A549 (cell line): Measurements from ENCODE around the gene MAD1L1. TPM values are rescaled to one million over a fixed set of nuclear protein-coding genes. Genes with fewer than 3 reads are reported as not detected.

Experiments used
- ATAC-seq, 2 experiments: fragments of 200-7000 bp in 1 of 2; fragments of >200 bp in 1 of 2; cut with Nextera tagmentation in 1 of 2; cut with Tn5 transposase in 1 of 2; 3 replicates each; pipeline versions ENCODE4 v1.8.0 to v1.9.1; 2018 to 2020; ENCODE audit warnings: mild to moderate bottlenecking in 1 of 2, moderate library complexity in 1 of 2
- CTCF ChIA-PET: fragments of 300-600 bp; sonication (Branson Sonifier 250); formaldehyde crosslinking; extraction: SDS; loops from one replicate; lab custom pipeline; 2021; ENCODE audit warnings: antibody characterized with exemption, inconsistent platforms; lab: Yijun Ruan, JAX
- POLR2A ChIA-PET: fragments of 350-600 bp; formaldehyde crosslinking; extraction: SDS; loops from one replicate; lab custom pipeline; 2021; ENCODE audit warnings: antibody characterized with exemption, inconsistent platforms; lab: Yijun Ruan, JAX
- DNase-seq, 2 experiments: peaks; one replicate each; pipeline versions ENCODE4 v3.0.0 to v3.0.0-alpha.2; 2011 to 2016; ENCODE audit warnings: low read depth in 1 of 2, low spot score in 1 of 2
- FAIRE-seq: peaks from 2 replicates; lab custom pipeline; 2011; peaks lifted over from hg19 to GRCh38; lab: Jason Lieb, UNC
- H3K27ac ChIP-seq, 2 experiments: fragments of >200 bp; sonication (Bioruptor Twin); formaldehyde crosslinking; 3 replicates each; pipeline ENCODE4 v1.5.1; 2016 to 2017
- H3K4me1 ChIP-seq: fragments of >200 bp; sonication (Bioruptor Twin); formaldehyde crosslinking; 3 replicates; pipeline ENCODE4 v1.6.1; 2016
- H3K4me2 ChIP-seq: fragments of >200 bp; sonication (Bioruptor Twin); formaldehyde crosslinking; 3 replicates; pipeline ENCODE4 v1.6.1; 2016
- H3K4me3 ChIP-seq: fragments of >200 bp; sonication (Bioruptor Twin); formaldehyde crosslinking; 3 replicates; pipeline ENCODE4 v1.5.1; 2016
- H3K9me3 ChIP-seq: fragments of >200 bp; sonication (Bioruptor Twin); formaldehyde crosslinking; 3 replicates; pipeline ENCODE4 v1.6.1; 2016
- BHLHE40 ChIP-seq: IDR thresholded peaks from 2 replicates; pipeline ENCODE4 v1.6.1; 2012; ENCODE audit warnings: low read depth, low read length, inconsistent platforms
- CEBPB ChIP-seq, 2 experiments: fragments of >200 bp in 1 of 2; sonication (Bioruptor Twin) in 1 of 2; formaldehyde crosslinking in 1 of 2; IDR thresholded peaks; 2 replicates each; pipeline ENCODE4 v1.6.1; 2012 to 2016
- CHD2 ChIP-seq: fragments of 150-350 bp; IDR thresholded peaks from 2 replicates; pipeline ENCODE4 v1.6.1; 2014; ENCODE audit warnings: low read length; ENCODE audit not compliant: partially characterized antibody
- EP300 ChIP-seq, 2 experiments: fragments of >200 bp; sonication (Bioruptor Twin); formaldehyde crosslinking; IDR thresholded peaks; 2 replicates in 1 of 2; 3 replicates in 1 of 2; pipeline ENCODE4 v1.6.1; 2016 to 2017
- ESRRA ChIP-seq: fragments of 150-350 bp; IDR thresholded peaks from 2 replicates; pipeline ENCODE4 v1.6.1; 2014; ENCODE audit warnings: mild to moderate bottlenecking, low read length, borderline replicate concordance
- FOSL2 ChIP-seq, 2 experiments: fragments of 450-650 bp in 1 of 2; fragments of >200 bp in 1 of 2; sonication (Bioruptor Twin) in 1 of 2; formaldehyde crosslinking; IDR thresholded peaks; 2 replicates each; pipeline versions ENCODE4 v1.5.0 to v1.6.1; 2016 to 2020; ENCODE audit warnings: mild to moderate bottlenecking in 1 of 2, moderate library complexity in 1 of 2
- HOXB13 ChIP-seq: fragments of 250-450 bp; sonication (Bioruptor Pico); IDR thresholded peaks from 2 replicates; pipeline ENCODE4 v1.5.0; 2020; ENCODE audit warnings: low read depth, mild to moderate bottlenecking, moderate library complexity
- JUN ChIP-seq, 2 experiments: fragments of >200 bp; sonication (Bioruptor Twin); formaldehyde crosslinking; IDR thresholded peaks; 2 replicates in 1 of 2; 3 replicates in 1 of 2; pipeline ENCODE4 v1.6.1; 2016 to 2017
- JUNB ChIP-seq: fragments of >200 bp; sonication (Bioruptor Twin); formaldehyde crosslinking; IDR thresholded peaks from 2 replicates; pipeline ENCODE4 v1.6.1; 2016
- KDM1A ChIP-seq: fragments of 200-600 bp; sonication (generic); IDR thresholded peaks from 2 replicates; pipeline ENCODE4 v1.6.1; 2016; ENCODE audit warnings: low read depth, mild to moderate bottlenecking
- MAZ ChIP-seq: fragments of 150-350 bp; IDR thresholded peaks from 2 replicates; pipeline ENCODE4 v1.6.1; 2014; ENCODE audit warnings: antibody characterized with exemption, low read depth, low read length, borderline replicate concordance
- NFE2L2 ChIP-seq: fragments of 150-350 bp; conservative IDR thresholded peaks from 2 replicates; pipeline ENCODE4 v1.6.1; 2014; ENCODE audit warnings: low read length
- NPAS2 ChIP-seq: fragments of 250-450 bp; sonication (Bioruptor Pico); IDR thresholded peaks from 2 replicates; pipeline ENCODE4 v1.8.0; 2022; ENCODE audit warnings: mild to moderate bottlenecking, moderate library complexity, borderline replicate concordance
- NR3C1 ChIP-seq: fragments of >200 bp; sonication (Bioruptor Twin); formaldehyde crosslinking; IDR thresholded peaks from 3 replicates; pipeline ENCODE4 v1.6.1; 2017
- POLR2AphosphoS2 ChIP-seq: conservative IDR thresholded peaks from 2 replicates; pipeline ENCODE4 v1.6.1; 2012; ENCODE audit warnings: low read length, improper control_type of control experiment, inconsistent platforms
- RAD21 ChIP-seq, 2 experiments: fragments of >200 bp in 1 of 2; sonication (Bioruptor Twin) in 1 of 2; formaldehyde crosslinking in 1 of 2; IDR thresholded peaks in 1 of 2; conservative IDR thresholded peaks in 1 of 2; 2 replicates in 1 of 2; 3 replicates in 1 of 2; pipeline ENCODE4 v1.6.1; 2012 to 2018; ENCODE audit warnings: inconsistent platforms in 1 of 2
- TFCP2L1 ChIP-seq: fragments of 250-450 bp; sonication (Bioruptor Pico); IDR thresholded peaks from 2 replicates; pipeline ENCODE4 v1.5.0; 2021; ENCODE audit warnings: mild to moderate bottlenecking
- TP53 ChIP-seq: fragments of 250-450 bp; sonication (Bioruptor Pico); IDR thresholded peaks from 2 replicates; pipeline ENCODE4 v1.5.0; 2021; ENCODE audit warnings: mild to moderate bottlenecking, moderate library complexity
- ZFP36 ChIP-seq: fragments of 450-650 bp; IDR thresholded peaks from 2 replicates; pipeline ENCODE4 v1.6.1; 2014; ENCODE audit warnings: borderline replicate concordance; ENCODE audit not compliant: partially characterized antibody
- ZSCAN20 ChIP-seq: fragments of 250-450 bp; sonication (Bioruptor Pico); IDR thresholded peaks from 2 replicates; pipeline ENCODE4 v1.8.0; 2022; ENCODE audit warnings: mild to moderate bottlenecking, moderate library complexity
- whole genome bisulfite sequencing: methylation state at CpG from one replicate; pipeline ENCODE4 v1.1.6; 2017; ENCODE audit errors: missing lambda C conversion rate; 5-methylcytosine and 5-hydroxymethylcytosine counted together
- polyA plus RNA-seq, 4 experiments: library from polyadenylated mRNA; depleted of rRNA in 3 of 4; stranded (reverse); fragments of >200 nt; fragmentation: RNase III in 1 of 4; extraction: RNeasy Plus Mini Kit Qiagen cat#74134 plus additional on column Dnase treatment in 1 of 4; gene quantifications; 2 replicates in 3 of 4; 3 replicates in 1 of 4; pipeline ENCODE4 v1.2.3, GENCODE V29; 2011 to 2017
- TF ChIP-seq, protein P1 (sequence below): fragments of 150-350 bp; IDR thresholded peaks from 2 replicates; pipeline ENCODE4 v1.6.1; 2014; ENCODE audit warnings: low read depth, mild to moderate bottlenecking, low read length
- TF ChIP-seq, protein P2 (sequence below): fragments of 200-600 bp; sonication (generic); IDR thresholded peaks from 2 replicates; pipeline ENCODE4 v1.6.1; 2016; ENCODE audit warnings: antibody characterized with exemption, mild to moderate bottlenecking, moderate library complexity
- TF ChIP-seq, protein P3 (sequence below): fragments of 250-450 bp; sonication (Bioruptor Pico); IDR thresholded peaks from 2 replicates; pipeline ENCODE4 v1.5.0; 2020; ENCODE audit warnings: low read depth, mild to moderate bottlenecking, moderate library complexity

MAD1L1 gene
- polyA plus RNA-seq, 2 of the 4 experiments (the other 2 are of a cell fraction), result 13.6 to 16.6 TPM

DNA sequence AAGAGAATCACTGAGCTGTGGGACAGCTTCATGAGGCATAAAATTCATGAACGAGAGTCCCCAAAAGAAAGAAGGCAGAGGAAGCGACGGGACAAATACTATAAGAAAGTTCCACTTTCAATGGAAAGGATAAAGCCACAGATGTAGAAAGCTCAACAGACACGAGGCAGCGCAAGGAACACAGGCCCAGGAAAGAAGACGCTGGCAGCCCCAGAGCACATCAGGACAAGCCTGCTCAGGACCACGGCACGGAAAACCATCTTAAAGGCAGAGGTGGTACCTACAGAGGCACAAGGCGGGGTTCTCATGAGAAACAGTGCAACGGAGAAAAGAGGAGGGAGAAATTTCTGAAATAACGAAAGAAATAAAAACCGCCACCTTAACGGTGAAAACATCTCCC is 273.4 kb downstream of the MAD1L1 start (continued):
- TF ChIP-seq TFCP2L1 (CRISPR knock-in tag) (no peak), ESRRA (no peak), MAZ (no peak)
- TF ChIP-seq, protein P1, sequence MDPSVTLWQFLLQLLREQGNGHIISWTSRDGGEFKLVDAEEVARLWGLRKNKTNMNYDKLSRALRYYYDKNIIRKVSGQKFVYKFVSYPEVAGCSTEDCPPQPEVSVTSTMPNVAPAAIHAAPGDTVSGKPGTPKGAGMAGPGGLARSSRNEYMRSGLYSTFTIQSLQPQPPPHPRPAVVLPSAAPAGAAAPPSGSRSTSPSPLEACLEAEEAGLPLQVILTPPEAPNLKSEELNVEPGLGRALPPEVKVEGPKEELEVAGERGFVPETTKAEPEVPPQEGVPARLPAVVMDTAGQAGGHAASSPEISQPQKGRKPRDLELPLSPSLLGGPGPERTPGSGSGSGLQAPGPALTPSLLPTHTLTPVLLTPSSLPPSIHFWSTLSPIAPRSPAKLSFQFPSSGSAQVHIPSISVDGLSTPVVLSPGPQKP, result no peak

DNA sequence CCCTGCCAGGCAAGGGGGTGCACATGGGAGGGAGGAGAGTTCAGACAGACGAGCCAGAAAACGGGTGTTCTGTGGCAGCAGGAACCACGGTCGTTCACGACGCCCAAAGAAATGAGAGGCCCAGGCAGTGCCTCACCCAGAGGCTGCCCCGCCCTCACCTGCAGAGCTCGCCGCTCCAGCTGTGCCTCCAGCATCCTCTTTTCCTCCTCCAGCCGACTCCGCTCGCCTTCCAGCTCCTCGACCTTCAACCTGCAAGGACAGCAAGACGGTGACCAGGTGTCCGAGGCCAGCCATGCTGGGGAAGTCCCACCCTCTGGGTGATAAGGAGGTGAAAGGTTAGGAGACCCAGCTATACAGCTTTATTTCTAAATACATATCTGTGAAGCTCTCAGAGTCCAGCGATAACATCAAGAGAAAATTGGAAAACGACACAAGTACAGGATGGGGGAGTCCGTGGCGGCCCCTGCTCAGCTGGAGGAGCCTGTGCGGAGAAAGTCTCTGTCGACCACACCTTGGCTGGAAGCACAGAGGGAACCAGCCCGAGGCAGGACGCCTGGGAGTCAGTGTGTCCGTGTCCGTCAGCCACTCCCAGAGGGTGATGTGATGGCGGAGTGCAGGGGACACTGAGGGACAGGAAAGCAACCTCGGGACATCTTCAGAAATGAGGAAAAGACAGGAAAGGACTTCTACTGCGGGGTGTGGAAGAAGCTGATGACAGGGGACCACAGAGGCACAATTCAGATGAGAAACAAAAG is 275.1 kb downstream of the MAD1L1 start:
- Histone ChIP-seq H3K4me3 (no peak overlapping the region), H3K4me2 (no peak overlapping the region), H3K4me1 (no peaks in the 10 kb centered on the region), H3K9me3 (no peaks in the 10 kb centered on the region)
- POLR2A ChIA-PET, result no interaction called here
- 86% methylated on average over 28 of the region's 28 CpGs for WGBS
- FAIRE-seq, result no peak
- TF ChIP-seq FOSL2 (IDR thresholded peaks at IDR 0.05), result no peak
- TF ChIP-seq FOSL2 (CRISPR knock-in tag; IDR thresholded peaks at IDR 0.05), result no peak
- no peak for TF ChIP-seq POLR2AphosphoS2
- no peak for TF ChIP-seq NFE2L2
- no peak for TF ChIP-seq EP300 (IDR thresholded peaks at IDR 0.05)
- TF ChIP-seq NPAS2 (CRISPR knock-in tag), result no peak
- no peak for TF ChIP-seq NR3C1
- TF ChIP-seq, protein P2, sequence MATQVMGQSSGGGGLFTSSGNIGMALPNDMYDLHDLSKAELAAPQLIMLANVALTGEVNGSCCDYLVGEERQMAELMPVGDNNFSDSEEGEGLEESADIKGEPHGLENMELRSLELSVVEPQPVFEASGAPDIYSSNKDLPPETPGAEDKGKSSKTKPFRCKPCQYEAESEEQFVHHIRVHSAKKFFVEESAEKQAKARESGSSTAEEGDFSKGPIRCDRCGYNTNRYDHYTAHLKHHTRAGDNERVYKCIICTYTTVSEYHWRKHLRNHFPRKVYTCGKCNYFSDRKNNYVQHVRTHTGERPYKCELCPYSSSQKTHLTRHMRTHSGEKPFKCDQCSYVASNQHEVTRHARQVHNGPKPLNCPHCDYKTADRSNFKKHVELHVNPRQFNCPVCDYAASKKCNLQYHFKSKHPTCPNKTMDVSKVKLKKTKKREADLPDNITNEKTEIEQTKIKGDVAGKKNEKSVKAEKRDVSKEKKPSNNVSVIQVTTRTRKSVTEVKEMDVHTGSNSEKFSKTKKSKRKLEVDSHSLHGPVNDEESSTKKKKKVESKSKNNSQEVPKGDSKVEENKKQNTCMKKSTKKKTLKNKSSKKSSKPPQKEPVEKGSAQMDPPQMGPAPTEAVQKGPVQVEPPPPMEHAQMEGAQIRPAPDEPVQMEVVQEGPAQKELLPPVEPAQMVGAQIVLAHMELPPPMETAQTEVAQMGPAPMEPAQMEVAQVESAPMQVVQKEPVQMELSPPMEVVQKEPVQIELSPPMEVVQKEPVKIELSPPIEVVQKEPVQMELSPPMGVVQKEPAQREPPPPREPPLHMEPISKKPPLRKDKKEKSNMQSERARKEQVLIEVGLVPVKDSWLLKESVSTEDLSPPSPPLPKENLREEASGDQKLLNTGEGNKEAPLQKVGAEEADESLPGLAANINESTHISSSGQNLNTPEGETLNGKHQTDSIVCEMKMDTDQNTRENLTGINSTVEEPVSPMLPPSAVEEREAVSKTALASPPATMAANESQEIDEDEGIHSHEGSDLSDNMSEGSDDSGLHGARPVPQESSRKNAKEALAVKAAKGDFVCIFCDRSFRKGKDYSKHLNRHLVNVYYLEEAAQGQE, result no peak
- no peak for TF ChIP-seq TFCP2L1 (CRISPR knock-in tag)
- no peak for TF ChIP-seq RAD21 (conservative IDR thresholded peaks at IDR 0.05 in 1 of 2, IDR thresholded peaks at IDR 0.05 in 1 of 2)
- TF ChIP-seq, protein P3, sequence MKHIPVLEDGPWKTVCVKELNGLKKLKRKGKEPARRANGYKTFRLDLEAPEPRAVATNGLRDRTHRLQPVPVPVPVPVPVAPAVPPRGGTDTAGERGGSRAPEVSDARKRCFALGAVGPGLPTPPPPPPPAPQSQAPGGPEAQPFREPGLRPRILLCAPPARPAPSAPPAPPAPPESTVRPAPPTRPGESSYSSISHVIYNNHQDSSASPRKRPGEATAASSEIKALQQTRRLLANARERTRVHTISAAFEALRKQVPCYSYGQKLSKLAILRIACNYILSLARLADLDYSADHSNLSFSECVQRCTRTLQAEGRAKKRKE (CRISPR knock-in tag), result no peak
- TF ChIP-seq JUNB, result no peak
- no peak for TF ChIP-seq ZFP36
- no peak for TF ChIP-seq KDM1A
- TF ChIP-seq HOXB13 (CRISPR knock-in tag), result no peak
- TF ChIP-seq ZSCAN20 (CRISPR knock-in tag), result no peak
- no peak for TF ChIP-seq BHLHE40
- no peak for TF ChIP-seq TP53 (CRISPR knock-in tag)
- no peak for TF ChIP-seq CHD2
- no peak for TF ChIP-seq JUN (IDR thresholded peaks at IDR 0.05)
- TF ChIP-seq CEBPB (IDR thresholded peaks at IDR 0.05), result no peak
- TF ChIP-seq, all 56 proteins: peak for 0
- DNase-seq (no peak), ATAC-seq (no peak)
- H3K27ac ChIP-seq, result no peak overlapping the region
- CTCF ChIA-PET, result no interaction called here
